SK-N-SH treated with all-trans-retinoic acid at 6 μM for 48 hours (cell line): ENCODE measurements around the gene GSN.

Experiments used
- ESRRG ChIP-seq: fragments of 250-450 bp; sonication (Bioruptor Pico); IDR thresholded peaks from 2 replicates; pipeline ENCODE4 v1.6.1; 2021; ENCODE audit warnings: mild to moderate bottlenecking
- ISL1 ChIP-seq: fragments of 250-450 bp; sonication (Bioruptor Pico); IDR thresholded peaks from 2 replicates; pipeline ENCODE4 v2.1.2; 2022; ENCODE audit warnings: mild to moderate bottlenecking, moderate library complexity
- OSR1 ChIP-seq: fragments of 250-450 bp; sonication (Bioruptor Pico); IDR thresholded peaks from 2 replicates; pipeline ENCODE4 v1.8.0; 2022; ENCODE audit warnings: moderate library complexity, mild to moderate bottlenecking, inconsistent platforms
- PATZ1 ChIP-seq: fragments of 250-450 bp; sonication (Bioruptor Pico); IDR thresholded peaks from 2 replicates; pipeline ENCODE4 v1.8.0; 2020; ENCODE audit warnings: mild to moderate bottlenecking, moderate library complexity, borderline replicate concordance
- ZFP30 ChIP-seq: fragments of 450-650 bp; formaldehyde crosslinking; IDR thresholded peaks from 2 replicates; pipeline ENCODE4 v1.5.0; 2022; ENCODE audit warnings: mild to moderate bottlenecking, moderate library complexity
- ZNF8 ChIP-seq: fragments of 450-650 bp; formaldehyde crosslinking; IDR thresholded peaks from 2 replicates; pipeline ENCODE4 v1.5.0; 2020; ENCODE audit warnings: mild to moderate bottlenecking, moderate library complexity
- TF ChIP-seq, protein P1 (sequence below): fragments of 250-450 bp; sonication (Bioruptor Pico); IDR thresholded peaks from 2 replicates; pipeline ENCODE4 v1.5.1; 2021; ENCODE audit warnings: mild to moderate bottlenecking, moderate library complexity
- TF ChIP-seq, protein P2 (sequence below): fragments of 250-450 bp; sonication (Bioruptor Pico); IDR thresholded peaks from 2 replicates; pipeline ENCODE4 v1.8.0; 2021; ENCODE audit warnings: low read depth, mild to moderate bottlenecking, moderate library complexity, borderline replicate concordance

- TF ChIP-seq, protein P1, sequence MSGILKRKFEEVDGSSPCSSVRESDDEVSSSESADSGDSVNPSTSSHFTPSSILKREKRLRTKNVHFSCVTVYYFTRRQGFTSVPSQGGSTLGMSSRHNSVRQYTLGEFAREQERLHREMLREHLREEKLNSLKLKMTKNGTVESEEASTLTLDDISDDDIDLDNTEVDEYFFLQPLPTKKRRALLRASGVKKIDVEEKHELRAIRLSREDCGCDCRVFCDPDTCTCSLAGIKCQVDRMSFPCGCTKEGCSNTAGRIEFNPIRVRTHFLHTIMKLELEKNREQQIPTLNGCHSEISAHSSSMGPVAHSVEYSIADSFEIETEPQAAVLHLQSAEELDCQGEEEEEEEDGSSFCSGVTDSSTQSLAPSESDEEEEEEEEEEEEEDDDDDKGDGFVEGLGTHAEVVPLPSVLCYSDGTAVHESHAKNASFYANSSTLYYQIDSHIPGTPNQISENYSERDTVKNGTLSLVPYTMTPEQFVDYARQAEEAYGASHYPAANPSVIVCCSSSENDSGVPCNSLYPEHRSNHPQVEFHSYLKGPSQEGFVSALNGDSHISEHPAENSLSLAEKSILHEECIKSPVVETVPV (CRISPR knock-in tag), result no peak
- TF ChIP-seq, protein P2, sequence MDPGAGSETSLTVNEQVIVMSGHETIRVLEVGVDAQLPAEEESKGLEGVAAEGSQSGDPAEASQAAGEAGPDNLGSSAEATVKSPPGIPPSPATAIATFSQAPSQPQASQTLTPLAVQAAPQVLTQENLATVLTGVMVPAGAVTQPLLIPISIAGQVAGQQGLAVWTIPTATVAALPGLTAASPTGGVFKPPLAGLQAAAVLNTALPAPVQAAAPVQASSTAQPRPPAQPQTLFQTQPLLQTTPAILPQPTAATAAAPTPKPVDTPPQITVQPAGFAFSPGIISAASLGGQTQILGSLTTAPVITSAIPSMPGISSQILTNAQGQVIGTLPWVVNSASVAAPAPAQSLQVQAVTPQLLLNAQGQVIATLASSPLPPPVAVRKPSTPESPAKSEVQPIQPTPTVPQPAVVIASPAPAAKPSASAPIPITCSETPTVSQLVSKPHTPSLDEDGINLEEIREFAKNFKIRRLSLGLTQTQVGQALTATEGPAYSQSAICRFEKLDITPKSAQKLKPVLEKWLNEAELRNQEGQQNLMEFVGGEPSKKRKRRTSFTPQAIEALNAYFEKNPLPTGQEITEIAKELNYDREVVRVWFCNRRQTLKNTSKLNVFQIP (CRISPR knock-in tag), result no peak
- TF ChIP-seq PATZ1 (CRISPR knock-in tag) (no peak), ESRRG (CRISPR knock-in tag) (no peak), ZFP30 (CRISPR knock-in tag) (no peak), ISL1 (no peak), OSR1 (CRISPR knock-in tag) (no peak), ZNF8 (CRISPR knock-in tag) (no peak)
Measured at GRCh38 chr9:121324316-121324715, 56.4 kb downstream of the GSN start.
